CD1c-positive myeloid dendritic cell (primary cell): ENCODE data around the gene SEC31B.

Experiments used
- DNase-seq: peaks from one replicate; pipeline ENCODE4 v3.0.0-alpha.2; 2016; ENCODE audit errors: extremely low spot score

SEC31B gene

GRCh38 chr10:100529475-100530298, 10.0 kb upstream of the SEC31B start, which contains the start of gene NDUFB8:
Gene NDUFB8, minus strand, starts transcription at chr10:100529871. Its CDS starts 20 bp downstream, at chr10:100529851.
- peak; percentile 90 for DNase-seq

- DNase-seq = no peak
Observed at GRCh38 chr10:100528921-100529474, 9.3 kb upstream of the SEC31B start.

GRCh38 chr10:100528123-100528886, 8.6 kb upstream of the SEC31B start:
- DNase-seq = no peak

- DNase-seq = no peak
Observed at GRCh38 chr10:100524638-100525037, 5.0 kb upstream of the SEC31B start.

GRCh38 chr10:100524206-100524605, 4.5 kb upstream of the SEC31B start:
- DNase-seq = no peak

- DNase-seq = no peak
Observed at GRCh38 chr10:100522945-100523344, 3.3 kb upstream of the SEC31B start.

- DNase-seq = no peak
Observed at GRCh38 chr10:100522107-100522801, 2.6 kb upstream of the SEC31B start.

GRCh38 chr10:100520811-100521210, 1.1 kb upstream of the SEC31B start:
- no peak for DNase-seq

- DNase-seq = peak; percentile 73
Observed at GRCh38 chr10:100518761-100519241, 860 bp downstream of the SEC31B start.

- DNase-seq = no peak
Observed at GRCh38 chr10:100516847-100517246, 2.8 kb downstream of the SEC31B start.

- DNase-seq = no peak
Observed at GRCh38 chr10:100515612-100516011, 4.0 kb downstream of the SEC31B start.

GRCh38 chr10:100510533-100511308, 8.9 kb downstream of the SEC31B start:
- peak; percentile 35 for DNase-seq

- no peak for DNase-seq
Observed at GRCh38 chr10:100509241-100509840, 10.3 kb downstream of the SEC31B start.

GRCh38 chr10:100508691-100509150, 10.9 kb downstream of the SEC31B start:
- peak; percentile 67 for DNase-seq

- no peak for DNase-seq
Observed at GRCh38 chr10:100508266-100508665, 11.4 kb downstream of the SEC31B start.

- DNase-seq = no peak
Observed at GRCh38 chr10:100507357-100507732, 12.3 kb downstream of the SEC31B start.

GRCh38 chr10:100506596-100507356, 12.9 kb downstream of the SEC31B start:
- DNase-seq = no peak

GRCh38 chr10:100505164-100505563, 14.5 kb downstream of the SEC31B start:
- no peak for DNase-seq

GRCh38 chr10:100504096-100504495, 15.6 kb downstream of the SEC31B start:
- DNase-seq = no peak
